Osteoblast (primary cell): ENCODE data around the gene JCAD. TPM values are rescaled to one million over a fixed set of nuclear protein-coding genes. Genes with fewer than 3 reads are reported as not detected.

Experiments
- DNase-seq: peaks from one replicate; pipeline ENCODE4 v3.0.0; 2011; ENCODE audit warnings: low spot score, mixed read lengths; ENCODE audit not compliant: insufficient read length; ENCODE audit errors: missing footprints
- H2AFZ ChIP-seq: 2 replicates; pipeline ENCODE4 v1.6.0; 2011; ENCODE audit warnings: mild to moderate bottlenecking, low read length
- H3K27ac ChIP-seq: 2 replicates; pipeline ENCODE4 v1.5.1; 2011; ENCODE audit warnings: mild to moderate bottlenecking, low read depth, low read length, moderate library complexity
- H3K27me3 ChIP-seq: 2 replicates; pipeline ENCODE4 v1.6.0; 2012; ENCODE audit warnings: mild to moderate bottlenecking, control low read depth, inconsistent platforms, low read length, moderate library complexity; ENCODE audit not compliant: insufficient read depth
- H3K36me3 ChIP-seq: 2 replicates; pipeline ENCODE4 v1.5.1; 2011; ENCODE audit warnings: mild to moderate bottlenecking, low read length, control low read depth, moderate library complexity; ENCODE audit not compliant: insufficient read depth
- H3K4me1 ChIP-seq: 2 replicates; pipeline ENCODE4 v1.5.1; 2011; ENCODE audit warnings: mild to moderate bottlenecking, low read length, control low read depth, moderate library complexity; ENCODE audit not compliant: insufficient read depth
- H3K4me2 ChIP-seq: 2 replicates; pipeline ENCODE4 v1.6.0; 2011; ENCODE audit warnings: mild to moderate bottlenecking, low read length; ENCODE audit not compliant: insufficient read depth
- H3K4me3 ChIP-seq: fragments of 200-600 bp; sonication (generic); 3 replicates; pipeline ENCODE4 v1.5.1; 2012; ENCODE audit warnings: mild to moderate bottlenecking, low read length, inconsistent platforms; ENCODE audit not compliant: insufficient read depth
- H3K79me2 ChIP-seq: 2 replicates; pipeline ENCODE4 v1.6.0; 2012; ENCODE audit warnings: mild to moderate bottlenecking, low read length, control low read depth, inconsistent platforms; ENCODE audit not compliant: insufficient read depth
- H3K9me3 ChIP-seq: 2 replicates; pipeline ENCODE4 v1.5.1; 2011; ENCODE audit warnings: low read depth, low read length, control low read depth
- H4K20me1 ChIP-seq: 2 replicates; pipeline ENCODE4 v1.6.0; 2012; ENCODE audit warnings: mild to moderate bottlenecking, low read length, control low read depth; ENCODE audit not compliant: insufficient read depth
- total RNA-seq: library from RNA; depleted of rRNA; stranded (reverse); fragments of >200 nt; gene quantifications from 2 replicates; pipeline ENCODE4 v1.2.3, GENCODE V29; 2012
- TF ChIP-seq, protein P1 (sequence below): IDR thresholded peaks from 2 replicates; pipeline ENCODE4 v1.5.1; 2011; ENCODE audit warnings: mild to moderate bottlenecking, low read depth, low read length, moderate library complexity; ENCODE audit errors: extremely low read depth

Gene JCAD
- total RNA-seq, 1 donor = 47.0 TPM

DNA sequence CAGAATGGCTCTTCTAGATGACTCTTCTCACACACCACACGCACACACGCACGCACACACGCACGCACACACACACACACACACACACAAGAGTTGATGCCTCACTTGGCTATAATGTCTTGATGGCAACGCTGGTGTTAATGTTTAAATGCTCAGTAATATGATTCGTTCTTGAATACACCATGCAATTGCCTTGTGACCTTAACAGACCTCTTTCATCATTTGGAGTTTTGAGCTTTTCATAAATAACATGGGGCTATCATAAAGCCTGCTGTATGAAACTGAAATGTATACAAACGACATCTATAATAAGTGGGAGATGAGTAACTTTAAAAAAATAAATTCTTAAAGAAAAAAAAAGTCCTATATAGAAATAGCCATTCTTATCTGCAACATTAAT, 8.2 kb downstream of the JCAD start:
- no peaks in the 10 kb centered on the region for H3K27me3 ChIP-seq
- no peak overlapping the region for H2AFZ ChIP-seq
- H3K9me3 ChIP-seq = no peaks in the 10 kb centered on the region
- no peak overlapping the region for H3K4me2 ChIP-seq
- H3K27ac ChIP-seq = no peak overlapping the region
- TF ChIP-seq, protein P1, sequence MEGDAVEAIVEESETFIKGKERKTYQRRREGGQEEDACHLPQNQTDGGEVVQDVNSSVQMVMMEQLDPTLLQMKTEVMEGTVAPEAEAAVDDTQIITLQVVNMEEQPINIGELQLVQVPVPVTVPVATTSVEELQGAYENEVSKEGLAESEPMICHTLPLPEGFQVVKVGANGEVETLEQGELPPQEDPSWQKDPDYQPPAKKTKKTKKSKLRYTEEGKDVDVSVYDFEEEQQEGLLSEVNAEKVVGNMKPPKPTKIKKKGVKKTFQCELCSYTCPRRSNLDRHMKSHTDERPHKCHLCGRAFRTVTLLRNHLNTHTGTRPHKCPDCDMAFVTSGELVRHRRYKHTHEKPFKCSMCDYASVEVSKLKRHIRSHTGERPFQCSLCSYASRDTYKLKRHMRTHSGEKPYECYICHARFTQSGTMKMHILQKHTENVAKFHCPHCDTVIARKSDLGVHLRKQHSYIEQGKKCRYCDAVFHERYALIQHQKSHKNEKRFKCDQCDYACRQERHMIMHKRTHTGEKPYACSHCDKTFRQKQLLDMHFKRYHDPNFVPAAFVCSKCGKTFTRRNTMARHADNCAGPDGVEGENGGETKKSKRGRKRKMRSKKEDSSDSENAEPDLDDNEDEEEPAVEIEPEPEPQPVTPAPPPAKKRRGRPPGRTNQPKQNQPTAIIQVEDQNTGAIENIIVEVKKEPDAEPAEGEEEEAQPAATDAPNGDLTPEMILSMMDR = no peak
- no peak overlapping the region for H3K4me3 ChIP-seq
- H3K4me1 ChIP-seq = peaks cover 28% of the 10 kb centered on the region
- peaks cover 17% of the 10 kb centered on the region for H3K36me3 ChIP-seq
- peaks cover 92% of the 10 kb centered on the region for H3K79me2 ChIP-seq
- no peak for DNase-seq
- H4K20me1 ChIP-seq = peaks cover 48% of the 10 kb centered on the region

DNA sequence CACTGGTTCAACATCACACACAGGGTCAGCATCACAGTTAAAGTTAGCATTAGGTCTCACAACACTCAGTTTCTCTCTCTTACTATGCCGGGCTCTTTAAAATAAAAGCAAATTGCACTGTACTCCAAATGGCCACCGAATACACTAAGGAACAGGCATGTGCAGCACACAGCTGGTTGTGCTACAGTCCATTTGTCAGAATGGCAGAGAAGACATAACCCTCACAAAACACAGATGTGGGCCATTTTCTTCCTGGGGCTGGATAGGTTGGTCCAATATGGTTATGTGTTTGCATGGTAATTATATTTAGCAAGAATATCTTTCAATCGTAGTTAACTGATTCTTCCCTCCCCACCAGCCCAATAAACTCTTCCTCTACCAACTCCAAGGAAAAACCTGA, 9.0 kb downstream of the JCAD start:
- TF ChIP-seq, protein P1 = no peak
- H3K27me3 ChIP-seq = no peaks in the 10 kb centered on the region
- peaks cover 92% of the 10 kb centered on the region for H3K79me2 ChIP-seq
- H3K36me3 ChIP-seq = peaks cover 25% of the 10 kb centered on the region
- H3K4me2 ChIP-seq = no peak overlapping the region
- H2AFZ ChIP-seq = no peak overlapping the region
- H3K27ac ChIP-seq = no peak overlapping the region
- no peaks in the 10 kb centered on the region for H3K9me3 ChIP-seq
- no peak overlapping the region for H3K4me3 ChIP-seq
- no peak for DNase-seq
- H3K4me1 ChIP-seq = peaks cover 21% of the 10 kb centered on the region
- peaks cover 53% of the 10 kb centered on the region for H4K20me1 ChIP-seq

DNA sequence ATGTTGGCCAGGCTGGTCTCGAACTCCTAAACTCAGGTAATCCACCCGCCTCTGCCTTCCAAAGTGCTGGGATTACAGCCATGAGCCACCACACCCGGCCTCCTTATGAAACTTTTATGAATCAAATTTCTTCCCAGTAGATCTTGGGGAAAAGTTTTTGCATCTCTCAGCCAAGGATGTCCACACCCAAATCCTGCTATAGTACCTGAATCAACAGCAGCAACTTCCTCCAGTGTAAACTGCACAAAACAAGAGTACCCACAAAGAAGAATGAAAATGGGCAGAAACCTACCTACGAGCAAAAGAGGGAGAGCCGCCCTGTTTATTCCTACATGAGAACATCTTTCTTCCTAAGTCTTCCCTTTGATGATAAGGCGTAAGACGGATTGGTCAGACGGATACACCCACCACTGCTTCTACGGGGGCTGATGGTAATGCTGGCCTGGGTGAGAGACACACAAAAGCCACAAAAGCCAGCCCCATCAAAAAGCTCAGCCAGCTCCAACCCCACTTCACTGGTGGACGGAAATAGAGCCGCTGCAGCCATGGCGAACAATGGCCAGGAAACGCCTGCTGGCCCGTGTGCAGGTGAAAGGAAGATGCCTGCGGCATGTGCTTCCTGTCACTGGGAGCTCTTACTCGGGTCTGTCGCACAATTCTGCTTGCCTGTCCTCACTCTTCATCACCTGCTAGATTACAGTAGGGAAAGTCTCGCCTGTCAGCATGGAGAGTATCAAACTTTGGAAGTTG, 10.4 kb downstream of the JCAD start:
- Histone ChIP-seq H3K79me2 (peaks cover 96% of the 10 kb centered on the region), H3K9me3 (no peaks in the 10 kb centered on the region), H3K4me2 (no peak overlapping the region), H3K36me3 (peaks cover 39% of the 10 kb centered on the region), H2AFZ (no peak overlapping the region), H3K4me3 (no peak overlapping the region), H3K27me3 (no peaks in the 10 kb centered on the region), H3K27ac (no peak overlapping the region), H4K20me1 (peaks cover 63% of the 10 kb centered on the region), H3K4me1 (peaks cover 15% of the 10 kb centered on the region)
- DNase-seq = no peak
- TF ChIP-seq, protein P1 = no peak

DNA sequence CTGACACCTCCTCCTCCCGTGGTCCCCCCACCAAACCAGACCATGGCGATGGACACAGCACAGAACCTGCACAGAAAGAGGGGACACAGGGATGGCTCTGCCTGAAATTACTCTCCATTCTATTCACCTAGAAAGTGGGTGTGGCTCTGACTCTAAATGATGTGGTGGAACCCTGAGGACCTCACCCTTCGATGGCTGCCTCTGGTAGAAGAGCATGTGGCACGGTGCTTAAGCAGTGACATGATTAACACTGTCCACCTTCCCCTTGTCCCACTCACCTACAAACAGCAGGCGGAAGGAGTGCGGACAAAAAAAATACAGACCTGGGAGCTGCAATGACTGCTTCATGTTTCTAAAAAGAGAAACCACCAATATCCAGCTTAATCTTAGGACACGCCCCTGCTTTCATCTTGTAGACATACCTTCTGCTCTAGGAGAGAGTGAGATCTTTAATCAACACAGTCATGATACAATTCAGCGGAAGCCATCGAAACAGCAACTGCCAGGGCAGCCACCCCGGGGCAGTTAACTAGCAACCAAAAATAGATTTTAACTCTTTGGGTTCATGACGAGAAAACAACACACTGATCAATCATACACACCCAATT, 11.4 kb downstream of the JCAD start:
- Histone ChIP-seq H3K4me1 (peaks cover 15% of the 10 kb centered on the region), H3K27ac (no peak overlapping the region), H3K9me3 (no peaks in the 10 kb centered on the region), H3K27me3 (no peaks in the 10 kb centered on the region), H3K79me2 (peaks cover 96% of the 10 kb centered on the region), H3K4me2 (no peak overlapping the region), H2AFZ (no peak overlapping the region), H3K36me3 (peaks cover 46% of the 10 kb centered on the region), H4K20me1 (peaks cover 67% of the 10 kb centered on the region), H3K4me3 (no peak overlapping the region)
- no peak for DNase-seq
- TF ChIP-seq, protein P1 = no peak
